HG03469 (cell line): ENCODE results near the gene NHSL1.

Experiments
- ATAC-seq: cut with Tn5 transposase; IDR thresholded peaks from one replicate; pipeline ENCODE4 v1.9.1; 2021; ENCODE audit warnings: mild to moderate bottlenecking, moderate library complexity, moderate number of reproducible peaks; ENCODE audit not compliant: unreplicated experiment

Gene NHSL1

GRCh38 chr6:138525355-138525754 is 26.1 kb upstream of the NHSL1 start:
- ATAC-seq: no peak

- ATAC-seq: no peak
Measured at GRCh38 chr6:138524526-138524925, 25.2 kb upstream of the NHSL1 start.

- no peak for ATAC-seq
Measured at GRCh38 chr6:138523347-138524210, 24.3 kb upstream of the NHSL1 start.

- no peak for ATAC-seq
Measured at GRCh38 chr6:138522611-138523010, 23.3 kb upstream of the NHSL1 start.

- no peak for ATAC-seq
Measured at GRCh38 chr6:138521790-138522189, 22.5 kb upstream of the NHSL1 start.

- ATAC-seq: no peak
Measured at GRCh38 chr6:138520463-138520862, 21.2 kb upstream of the NHSL1 start.

GRCh38 chr6:138518054-138518453 is 18.8 kb upstream of the NHSL1 start:
- no peak for ATAC-seq

GRCh38 chr6:138517635-138518034 is 18.3 kb upstream of the NHSL1 start:
- peak; percentile 89 for ATAC-seq

GRCh38 chr6:138515657-138516248 is 16.5 kb upstream of the NHSL1 start:
- ATAC-seq: no peak

- no peak for ATAC-seq
Measured at GRCh38 chr6:138514860-138515540, 15.7 kb upstream of the NHSL1 start.

- no peak for ATAC-seq
Measured at GRCh38 chr6:138512609-138513008, 13.3 kb upstream of the NHSL1 start.

GRCh38 chr6:138510093-138510492 is 10.8 kb upstream of the NHSL1 start:
- no peak for ATAC-seq

GRCh38 chr6:138509371-138509770 is 10.1 kb upstream of the NHSL1 start:
- ATAC-seq: no peak

GRCh38 chr6:138508676-138508988 is 9.3 kb upstream of the NHSL1 start:
- no peak for ATAC-seq

GRCh38 chr6:138507977-138508675 is 8.8 kb upstream of the NHSL1 start:
- no peak for ATAC-seq

- ATAC-seq: no peak
Measured at GRCh38 chr6:138504764-138505689, 5.7 kb upstream of the NHSL1 start.

- no peak for ATAC-seq
Measured at GRCh38 chr6:138503881-138504680, 4.8 kb upstream of the NHSL1 start.

- ATAC-seq: no peak
Measured at GRCh38 chr6:138502546-138502945, 3.3 kb upstream of the NHSL1 start.

- ATAC-seq: no peak
Measured at GRCh38 chr6:138500867-138501446, 1.7 kb upstream of the NHSL1 start.
